Adrenal gland (tissue), 12 donors: ENCODE data around the gene CIB4. TPM values are rescaled to one million over a fixed set of nuclear protein-coding genes. Genes with fewer than 3 reads are reported as not detected.

ENCODE experiments used
- DNase-seq, 7 donors: peaks; one replicate each; pipeline ENCODE4 v3.0.0-alpha.2; 2019 to 2020
- H3K27ac ChIP-seq, 5 donors: fragments of 200-600 bp; sonication (generic) in 4 of 5; 1 replicate in 3 of 5; 2 replicates in 2 of 5; pipeline versions ENCODE4 v1.5.1 to v1.8.0; 2016 to 2020; ENCODE audit warnings: mild to moderate bottlenecking in 1 of 5
- H3K27me3 ChIP-seq: fragments of 200-600 bp; 2 replicates; pipeline ENCODE4 v1.8.0; 2021
- H3K36me3 ChIP-seq, 2 donors: fragments of 200-600 bp; replicated peaks in 1 of 2; 1 replicate in 1 of 2; 2 replicates in 1 of 2; pipeline versions ENCODE4 v1.5.1 to v1.8.0; 2018 to 2022
- H3K4me1 ChIP-seq, 2 donors: fragments of 200-600 bp; replicated peaks in 1 of 2; 1 replicate in 1 of 2; 2 replicates in 1 of 2; pipeline versions ENCODE4 v1.5.1 to v1.8.0; 2018 to 2021
- H3K4me3 ChIP-seq, 4 donors: fragments of 200-600 bp; sonication (generic) in 3 of 4; one replicate each; pipeline ENCODE4 v1.5.1; 2016 to 2018
- H3K9me3 ChIP-seq, 3 donors: fragments of 200-600 bp; sonication (generic) in 1 of 3; replicated peaks in 1 of 3; 1 replicate in 2 of 3; 2 replicates in 1 of 3; pipeline versions ENCODE4 v1.5.1 to v1.8.0; 2016 to 2021
- CTCF ChIP-seq, 6 experiments: fragments of 450-650 bp in 4 of 6; fragments of 200-600 bp in 2 of 6; sonication (generic) in 1 of 6; IDR thresholded peaks; 1 replicate in 5 of 6; 2 replicates in 1 of 6; pipeline versions ENCODE4 v1.5.1 to v1.8.0; 2016 to 2021; ENCODE audit warnings: antibody characterized with exemption in 6 of 6, mild to moderate bottlenecking in 2 of 6, moderate library complexity in 1 of 6
- POLR2A ChIP-seq, 2 donors: fragments of 450-650 bp; IDR thresholded peaks; one replicate each; pipeline ENCODE4 v1.6.1; 2017; ENCODE audit warnings: antibody characterized with exemption in 2 of 2, mild to moderate bottlenecking in 2 of 2, moderate library complexity in 1 of 2
- WGBS, 4 donors: extraction: QIAGEN DNeasy Blood & Tissue Kit in 2 of 4; methylation state at CpG; one replicate each; pipeline versions ENCODE4 v1.1.5 to v1.1.7; 2013 to 2017; 5-methylcytosine and 5-hydroxymethylcytosine counted together
- intact Hi-C, 2 donors: fragments of 100-400 bp; cut with DNase I; formaldehyde crosslinking; loops; one replicate each; pipeline versions ENCODE4 v1.14.1 to v1.15.0; 2022 to 2023
- polyA plus RNA-seq, 3 donors: library from polyadenylated mRNA; stranded (reverse); fragments of 200-250 nt in 2 of 3; fragments of 350-450 nt in 1 of 3; fragmentation: Illumina TruSeq in 1 of 3; extraction: RNeasy Lipid Tissue Mini Kit (QIAGEN cat#74804) in 1 of 3; gene quantifications; one replicate each; pipeline ENCODE4 v1.2.3, GENCODE V29; 2013 to 2014
- total RNA-seq, 9 donors: library from RNA; depleted of rRNA in 4 of 9; stranded (reverse); fragments of >200 nt in 4 of 9; fragments of 120-200 nt in 1 of 9; fragmentation: NEBNext Ultra II Directional in 1 of 9; extraction: Animal tissue kit (Norgen Biotek cat#: 25700) in 1 of 9; gene quantifications; one replicate each; pipeline versions ENCODE4 v1.1.0 to v1.2.4, GENCODE V29; 2013 to 2023
- donor health status: healthy with polysubstance abuse.
- donor health status: Bipolar disorder and iron deficiency.
- donor health status: DM: yes; HTN: yes; CAD: no.
- donor health status: DM: no; HTN: no; CAD: no.
- donor health status: DM: no; HTN: no; CAD: no.
- donor health status: DM: yes; HTN: yes; CAD: no.

Gene CIB4
- total and polyA plus RNA-seq, 12 donors: 2.2 to 10.1 (median 3.5) TPM; not detected in 2

GRCh38 chr2:26556309-26557243 is 84.6 kb downstream of the CIB4 start:
- Histone ChIP-seq H3K9me3 (no peaks in the 10 kb centered on the region), H3K27ac (no peak overlapping the region), H3K27me3 (peaks cover 14% of the 10 kb centered on the region), H3K4me3 (no peak overlapping the region), H3K36me3 (no peaks in the 10 kb centered on the region), H3K4me1 (no peaks in the 10 kb centered on the region)
- DNase-seq: no peak
- TF ChIP-seq CTCF (IDR thresholded peaks at IDR 0.05): no peak
- TF ChIP-seq POLR2A (IDR thresholded peaks at IDR 0.05): no peak
- intact Hi-C loops: no loop called here
- WGBS, 4 donors: 85 to 98% (median 91%) methylated on average over 12 to 15 of the region's 15 CpGs

GRCh38 chr2:26555246-26556133 is 85.7 kb downstream of the CIB4 start:
- WGBS, 4 donors: 80 to 87% (median 84%) methylated on average over 7 to 8 of the region's 8 CpGs
- Histone ChIP-seq H3K4me1 (no peaks in the 10 kb centered on the region), H3K27me3 (peaks cover 10% of the 10 kb centered on the region), H3K9me3 (no peaks in the 10 kb centered on the region), H3K27ac (no peak overlapping the region), H3K36me3 (no peaks in the 10 kb centered on the region), H3K4me3 (no peak overlapping the region)
- no peak for DNase-seq
- TF ChIP-seq POLR2A (IDR thresholded peaks at IDR 0.05) (no peak), CTCF (IDR thresholded peaks at IDR 0.05) (no peak)
- intact Hi-C loops: no loop called here

- no peaks in the 10 kb centered on the region for H3K27me3 ChIP-seq
- H3K36me3 ChIP-seq: no peaks in the 10 kb centered on the region
- no peak overlapping the region for H3K4me3 ChIP-seq
- H3K4me1 ChIP-seq: no peaks in the 10 kb centered on the region
- no peak for DNase-seq
- H3K27ac ChIP-seq: no peak overlapping the region
- WGBS, 4 donors: 71 to 76% (median 72%) methylated on average over 8 to 9 of the region's 9 CpGs
- TF ChIP-seq CTCF (IDR thresholded peaks at IDR 0.05) (no peak), POLR2A (IDR thresholded peaks at IDR 0.05) (no peak)
- intact Hi-C loops: no loop called here
- H3K9me3 ChIP-seq: no peaks in the 10 kb centered on the region
Observed at GRCh38 chr2:26552641-26553374, 88.4 kb downstream of the CIB4 start.
